ENCODE measurements around the gene METTL9.

METTL9 gene

GRCh38 chr16:21650521-21650920, 51.1 kb downstream of the METTL9 start:
- DNase-seq: peak; percentile 59 to 86 (median 80)
- POLR2A ChIA-PET: no interaction called here
- Histone ChIP-seq H3K9me3 (ENCODE audit: control extremely low read depth in 1 of 5, control insufficient read depth in 4 of 5, insufficient read depth in 2 of 5, low read depth in 1 of 5, low read length in 4 of 5) (no peaks in the 10 kb centered on the region), H3K27me3 (replicated peaks in 2 of 5; ENCODE audit: control insufficient read depth in 4 of 5, insufficient read depth in 5 of 5, low read length in 4 of 5) (no peaks in the 10 kb centered on the region), H3K27ac (ENCODE audit: insufficient read depth in 1 of 2, low read depth in 1 of 2, low read length in 2 of 2, poor library complexity in 1 of 2, severe bottlenecking in 2 of 2) (no peak overlapping the region), H3K4me1 (ENCODE audit: control extremely low read depth in 1 of 4, control insufficient read depth in 4 of 4, insufficient read depth in 4 of 4, low read length in 3 of 4) (peaks cover 13 to 81% (median 22%) of the 10 kb centered on the region in 4 experiments), H3K36me3 (ENCODE audit: control insufficient read depth in 4 of 4, insufficient read depth in 4 of 4, low read length in 3 of 4) (peaks cover 7 to 19% (median 9%) of the 10 kb centered on the region in 4 experiments), H3K4me3 (ENCODE audit: control insufficient read depth in 1 of 7, extremely low read depth in 1 of 7, insufficient read depth in 4 of 7, low read depth in 2 of 7, low read length in 6 of 7) (peak overlapping the region in 1 of 7 experiments; percentile 31)
- CTCF ChIA-PET: interaction anchor here (0.6 to 3.5 kb wide), 4 partner anchors 8 to 66 kb away, joined by 3 to 18 read pairs (median 6); no protein-coding TSS in a partner anchor
- WGBS (ENCODE audit: insufficient coverage): no CpG with 5 or more reads among the region's 1 CpG

- no peak for DNase-seq
- Histone ChIP-seq H3K4me1 (ENCODE audit: control extremely low read depth in 1 of 4, control insufficient read depth in 4 of 4, insufficient read depth in 4 of 4, low read length in 3 of 4) (peaks cover 6 to 81% (median 16%) of the 10 kb centered on the region in 4 experiments), H3K4me3 (ENCODE audit: control insufficient read depth in 1 of 7, extremely low read depth in 1 of 7, insufficient read depth in 4 of 7, low read depth in 2 of 7, low read length in 6 of 7) (peak overlapping the region in 1 of 7 experiments; percentile 63), H3K27me3 (replicated peaks in 2 of 5; ENCODE audit: control insufficient read depth in 4 of 5, insufficient read depth in 5 of 5, low read length in 4 of 5) (no peaks in the 10 kb centered on the region), H3K9me3 (ENCODE audit: control extremely low read depth in 1 of 5, control insufficient read depth in 4 of 5, insufficient read depth in 2 of 5, low read depth in 1 of 5, low read length in 4 of 5) (no peaks in the 10 kb centered on the region), H3K36me3 (ENCODE audit: control insufficient read depth in 4 of 4, insufficient read depth in 4 of 4, low read length in 3 of 4) (peaks cover 6 to 22% (median 9%) of the 10 kb centered on the region in 4 experiments), H3K27ac (ENCODE audit: insufficient read depth in 1 of 2, low read depth in 1 of 2, low read length in 2 of 2, poor library complexity in 1 of 2, severe bottlenecking in 2 of 2) (no peak overlapping the region)
- 100% methylated on average over 2 of the region's 3 CpGs for WGBS (ENCODE audit: insufficient coverage)
- POLR2A ChIA-PET: no interaction called here
- CTCF ChIA-PET: interaction anchor here (1.2 to 3.5 kb wide), 4 partner anchors 9 to 66 kb away, joined by 3 to 18 read pairs (median 6); no protein-coding TSS in a partner anchor
Measured at GRCh38 chr16:21651515-21651914, 52.1 kb downstream of the METTL9 start.

- 97% methylated on average over 6 of the region's 6 CpGs for WGBS (ENCODE audit: insufficient coverage)
- ChIA-PET CTCF (interaction anchor here (0.7 to 3.5 kb wide), 3 partner anchors 10 to 66 kb away, joined by 3 to 18 read pairs (median 5); no protein-coding TSS in a partner anchor), POLR2A (interaction anchor here (0.7 kb wide), 1 partner anchor 60 kb away, joined by 4 read pairs; no protein-coding TSS in a partner anchor)
- Histone ChIP-seq H3K4me1 (ENCODE audit: control extremely low read depth in 1 of 4, control insufficient read depth in 4 of 4, insufficient read depth in 4 of 4, low read length in 3 of 4) (peaks cover 11 to 83% (median 21%) of the 10 kb centered on the region in 4 experiments), H3K27ac (ENCODE audit: insufficient read depth in 1 of 2, low read depth in 1 of 2, low read length in 2 of 2, poor library complexity in 1 of 2, severe bottlenecking in 2 of 2) (no peak within 1 kb of the TSS), H3K36me3 (ENCODE audit: control insufficient read depth in 4 of 4, insufficient read depth in 4 of 4, low read length in 3 of 4) (peaks cover 2 to 20% (median 9%) of the 10 kb centered on the region in 4 experiments), H3K9me3 (ENCODE audit: control extremely low read depth in 1 of 5, control insufficient read depth in 4 of 5, insufficient read depth in 2 of 5, low read depth in 1 of 5, low read length in 4 of 5) (no peaks in the 10 kb centered on the region), H3K27me3 (replicated peaks in 2 of 5; ENCODE audit: control insufficient read depth in 4 of 5, insufficient read depth in 5 of 5, low read length in 4 of 5) (no peaks in the 10 kb centered on the region), H3K4me3 (ENCODE audit: control insufficient read depth in 1 of 7, extremely low read depth in 1 of 7, insufficient read depth in 4 of 7, low read depth in 2 of 7, low read length in 6 of 7) (peak within 1 kb of the TSS in 1 of 7 experiments; percentile 63)
- no peak for DNase-seq
Measured at GRCh38 chr16:21652453-21652852, 53.1 kb downstream of the METTL9 start, which contains the start of gene IGSF6. Gene IGSF6 (minus strand): TSS chr16:21652608. CDS start chr16:21652598, 10 bp downstream.

- H3K4me1 ChIP-seq (ENCODE audit: control extremely low read depth in 1 of 4, control insufficient read depth in 4 of 4, insufficient read depth in 4 of 4, low read length in 3 of 4): peaks cover 10 to 87% (median 22%) of the 10 kb centered on the region in 4 experiments
- 100% methylated on average over 2 of the region's 5 CpGs for whole genome bisulfite sequencing (ENCODE audit: insufficient coverage)
- ChIA-PET POLR2A (no interaction called here), CTCF (interaction anchor here (3.5 kb wide), 1 partner anchor 11 kb away, joined by 18 read pairs; no protein-coding TSS in a partner anchor)
- no peaks in the 10 kb centered on the region for H3K27me3 ChIP-seq (replicated peaks in 2 of 5; ENCODE audit: control insufficient read depth in 4 of 5, insufficient read depth in 5 of 5, low read length in 4 of 5)
- DNase-seq: no peak
- H3K27ac ChIP-seq (ENCODE audit: insufficient read depth in 1 of 2, low read depth in 1 of 2, low read length in 2 of 2, poor library complexity in 1 of 2, severe bottlenecking in 2 of 2): no peak overlapping the region
- peaks cover 2 to 15% (median 9%) of the 10 kb centered on the region in 4 experiments for H3K36me3 ChIP-seq (ENCODE audit: control insufficient read depth in 4 of 4, insufficient read depth in 4 of 4, low read length in 3 of 4)
- H3K9me3 ChIP-seq (ENCODE audit: control extremely low read depth in 1 of 5, control insufficient read depth in 4 of 5, insufficient read depth in 2 of 5, low read depth in 1 of 5, low read length in 4 of 5): no peaks in the 10 kb centered on the region
- H3K4me3 ChIP-seq (ENCODE audit: control insufficient read depth in 1 of 7, extremely low read depth in 1 of 7, insufficient read depth in 4 of 7, low read depth in 2 of 7, low read length in 6 of 7): no peak overlapping the region
Measured at GRCh38 chr16:21653571-21653970, 54.2 kb downstream of the METTL9 start.

- ChIA-PET POLR2A (no interaction called here), CTCF (interaction anchor here (1.8 to 3.9 kb wide), 2 partner anchors 9 to 12 kb away, joined by 4 to 25 read pairs; no protein-coding TSS in a partner anchor)
- H3K27me3 ChIP-seq (replicated peaks in 2 of 5; ENCODE audit: control insufficient read depth in 4 of 5, insufficient read depth in 5 of 5, low read length in 4 of 5): no peaks in the 10 kb centered on the region
- DNase-seq: no peak
- peaks cover 2 to 15% (median 9%) of the 10 kb centered on the region in 4 experiments for H3K36me3 ChIP-seq (ENCODE audit: control insufficient read depth in 4 of 4, insufficient read depth in 4 of 4, low read length in 3 of 4)
- peaks cover 8 to 82% (median 22%) of the 10 kb centered on the region in 4 experiments for H3K4me1 ChIP-seq (ENCODE audit: control extremely low read depth in 1 of 4, control insufficient read depth in 4 of 4, insufficient read depth in 4 of 4, low read length in 3 of 4)
- H3K4me3 ChIP-seq (ENCODE audit: control insufficient read depth in 1 of 7, extremely low read depth in 1 of 7, insufficient read depth in 4 of 7, low read depth in 2 of 7, low read length in 6 of 7): no peak overlapping the region
- WGBS (ENCODE audit: insufficient coverage): no CpG with 5 or more reads among the region's 1 CpG
- no peaks in the 10 kb centered on the region for H3K9me3 ChIP-seq (ENCODE audit: control extremely low read depth in 1 of 5, control insufficient read depth in 4 of 5, insufficient read depth in 2 of 5, low read depth in 1 of 5, low read length in 4 of 5)
- no peak overlapping the region for H3K27ac ChIP-seq (ENCODE audit: insufficient read depth in 1 of 2, low read depth in 1 of 2, low read length in 2 of 2, poor library complexity in 1 of 2, severe bottlenecking in 2 of 2)
Measured at GRCh38 chr16:21654466-21654865, 55.1 kb downstream of the METTL9 start.

- ChIA-PET POLR2A (no interaction called here), CTCF (interaction anchor here (1.8 to 3.9 kb wide), 2 partner anchors 9 to 13 kb away, joined by 4 to 25 read pairs; no protein-coding TSS in a partner anchor)
- Histone ChIP-seq H3K27me3 (replicated peaks in 2 of 5; ENCODE audit: control insufficient read depth in 4 of 5, insufficient read depth in 5 of 5, low read length in 4 of 5) (no peaks in the 10 kb centered on the region), H3K4me1 (ENCODE audit: control extremely low read depth in 1 of 4, control insufficient read depth in 4 of 4, insufficient read depth in 4 of 4, low read length in 3 of 4) (peaks cover 8 to 78% (median 21%) of the 10 kb centered on the region in 4 experiments), H3K4me3 (ENCODE audit: control insufficient read depth in 1 of 7, extremely low read depth in 1 of 7, insufficient read depth in 4 of 7, low read depth in 2 of 7, low read length in 6 of 7) (no peak overlapping the region), H3K36me3 (ENCODE audit: control insufficient read depth in 4 of 4, insufficient read depth in 4 of 4, low read length in 3 of 4) (peaks cover 2 to 15% (median 9%) of the 10 kb centered on the region in 4 experiments), H3K27ac (ENCODE audit: insufficient read depth in 1 of 2, low read depth in 1 of 2, low read length in 2 of 2, poor library complexity in 1 of 2, severe bottlenecking in 2 of 2) (no peak overlapping the region), H3K9me3 (ENCODE audit: control extremely low read depth in 1 of 5, control insufficient read depth in 4 of 5, insufficient read depth in 2 of 5, low read depth in 1 of 5, low read length in 4 of 5) (no peaks in the 10 kb centered on the region)
- 100% methylated on average over 1 of the region's 2 CpGs for WGBS (ENCODE audit: insufficient coverage)
- DNase-seq: no peak
Measured at GRCh38 chr16:21654881-21655280, 55.5 kb downstream of the METTL9 start.
